ENCODE measurements around the gene BICC1. TPM values are rescaled to one million over a fixed set of nuclear protein-coding genes. Genes with fewer than 3 reads are reported as not detected.

The BICC1 gene
- total RNA-seq, 1 experiment from 2014 or later: not detected

DNA sequence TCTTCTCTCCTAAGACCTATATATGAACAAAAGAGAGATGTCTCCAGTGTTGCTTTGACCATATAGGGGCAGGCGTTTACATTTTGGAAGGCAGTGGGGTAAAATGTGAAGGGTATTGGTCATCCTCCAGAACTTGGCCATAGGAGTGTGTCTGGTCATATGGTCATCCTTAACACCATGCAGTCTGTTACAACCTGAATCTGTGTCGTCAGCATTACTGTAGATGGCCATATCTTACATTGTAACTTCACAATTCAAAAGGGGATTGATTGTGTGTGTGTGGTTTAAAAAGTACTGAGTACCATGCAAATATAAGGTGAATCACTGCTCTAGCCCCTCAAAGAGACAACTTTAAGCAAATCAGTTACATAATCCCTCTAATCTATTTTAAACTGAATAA is 311.7 kb downstream of the BICC1 start:
- no TSS peak for BruUV-seq (replicated peaks)

More for the DNA sequence above, 311.7 kb downstream of the BICC1 start:
- Histone ChIP-seq H2AFZ (ENCODE audit: low read depth, low read length, poor library complexity, severe bottlenecking) (no peak overlapping the region), H3K4me2 (ENCODE audit: low read length) (no peak overlapping the region), H3K27me3 (ENCODE audit: insufficient read depth, low read length) (no peaks in the 10 kb centered on the region), H3K36me3 (ENCODE audit: control insufficient read depth in 1 of 2, insufficient read depth in 2 of 2, low read length in 2 of 2) (no peaks in the 10 kb centered on the region), H3K9ac (ENCODE audit: low read length) (no peak overlapping the region), H3K9me2 (ENCODE audit: insufficient read depth) (no peaks in the 10 kb centered on the region), H3K4me1 (ENCODE audit: control insufficient read depth in 1 of 2, insufficient read depth in 2 of 2, low read length in 2 of 2) (no peaks in the 10 kb centered on the region; a peak in 1 of 4 replicates), H3K4me3 (replicated peaks in 1 of 2; ENCODE audit: low read depth in 1 of 2, low read length in 2 of 2) (no peak overlapping the region), H3K27ac (ENCODE audit: low read depth, low read length) (no peak overlapping the region), H3K9me3 (ENCODE audit: control insufficient read depth in 1 of 2, insufficient read depth in 1 of 2, low read depth in 1 of 2, low read length in 2 of 2) (no peaks in the 10 kb centered on the region), H4K20me1 (ENCODE audit: insufficient read depth) (no peaks in the 10 kb centered on the region), H3K79me2 (ENCODE audit: insufficient read depth, low read length) (no peaks in the 10 kb centered on the region)
- intact Hi-C loops (cut with micrococcal nuclease): no loop called here
- no peak for DNase-seq (ENCODE audit: low read depth, low spot score)
- CTCF ChIA-PET: no interaction called here
- TF ChIP-seq, protein P1, sequence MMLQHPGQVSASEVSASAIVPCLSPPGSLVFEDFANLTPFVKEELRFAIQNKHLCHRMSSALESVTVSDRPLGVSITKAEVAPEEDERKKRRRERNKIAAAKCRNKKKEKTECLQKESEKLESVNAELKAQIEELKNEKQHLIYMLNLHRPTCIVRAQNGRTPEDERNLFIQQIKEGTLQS (IDR thresholded peaks at IDR 0.05): no peak
- no peak for TF ChIP-seq TCF7L2 (IDR thresholded peaks at IDR 0.05; ENCODE audit: borderline replicate concordance, extremely low read depth, insufficient read depth, insufficient read length)
- TF ChIP-seq EGR1 (IDR thresholded peaks at IDR 0.05; ENCODE audit: low read depth): no peak
- no peak for TF ChIP-seq SP1 (IDR thresholded peaks at IDR 0.05; ENCODE audit: low read depth)
- TF ChIP-seq EZH2phosphoT487 (IDR thresholded peaks at IDR 0.05; ENCODE audit: borderline replicate concordance): no peak
- TF ChIP-seq EZH2 (IDR thresholded peaks at IDR 0.05): no peak
- TF ChIP-seq, protein P2, sequence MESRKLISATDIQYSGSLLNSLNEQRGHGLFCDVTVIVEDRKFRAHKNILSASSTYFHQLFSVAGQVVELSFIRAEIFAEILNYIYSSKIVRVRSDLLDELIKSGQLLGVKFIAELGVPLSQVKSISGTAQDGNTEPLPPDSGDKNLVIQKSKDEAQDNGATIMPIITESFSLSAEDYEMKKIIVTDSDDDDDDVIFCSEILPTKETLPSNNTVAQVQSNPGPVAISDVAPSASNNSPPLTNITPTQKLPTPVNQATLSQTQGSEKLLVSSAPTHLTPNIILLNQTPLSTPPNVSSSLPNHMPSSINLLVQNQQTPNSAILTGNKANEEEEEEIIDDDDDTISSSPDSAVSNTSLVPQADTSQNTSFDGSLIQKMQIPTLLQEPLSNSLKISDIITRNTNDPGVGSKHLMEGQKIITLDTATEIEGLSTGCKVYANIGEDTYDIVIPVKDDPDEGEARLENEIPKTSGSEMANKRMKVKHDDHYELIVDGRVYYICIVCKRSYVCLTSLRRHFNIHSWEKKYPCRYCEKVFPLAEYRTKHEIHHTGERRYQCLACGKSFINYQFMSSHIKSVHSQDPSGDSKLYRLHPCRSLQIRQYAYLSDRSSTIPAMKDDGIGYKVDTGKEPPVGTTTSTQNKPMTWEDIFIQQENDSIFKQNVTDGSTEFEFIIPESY (IDR thresholded peaks at IDR 0.05; ENCODE audit: extremely low read depth, insufficient replicate concordance, low read length): no peak
- TF ChIP-seq JUND (IDR thresholded peaks at IDR 0.05): no peak
- TF ChIP-seq POLR2A (IDR thresholded peaks at IDR 0.05; ENCODE audit: borderline replicate concordance, extremely low read depth, insufficient read depth, insufficient read length): no peak
- no peak for TF ChIP-seq SIN3A (IDR thresholded peaks at IDR 0.05; ENCODE audit: low read depth)
- no peak for TF ChIP-seq FOSL1 (IDR thresholded peaks at IDR 0.05; ENCODE audit: low read depth)
- TF ChIP-seq SRF (IDR thresholded peaks at IDR 0.05; ENCODE audit: low read depth): no peak
- TF ChIP-seq ELF1 (IDR thresholded peaks at IDR 0.05; ENCODE audit: borderline replicate concordance, low read depth): no peak
- TF ChIP-seq, protein P3, sequence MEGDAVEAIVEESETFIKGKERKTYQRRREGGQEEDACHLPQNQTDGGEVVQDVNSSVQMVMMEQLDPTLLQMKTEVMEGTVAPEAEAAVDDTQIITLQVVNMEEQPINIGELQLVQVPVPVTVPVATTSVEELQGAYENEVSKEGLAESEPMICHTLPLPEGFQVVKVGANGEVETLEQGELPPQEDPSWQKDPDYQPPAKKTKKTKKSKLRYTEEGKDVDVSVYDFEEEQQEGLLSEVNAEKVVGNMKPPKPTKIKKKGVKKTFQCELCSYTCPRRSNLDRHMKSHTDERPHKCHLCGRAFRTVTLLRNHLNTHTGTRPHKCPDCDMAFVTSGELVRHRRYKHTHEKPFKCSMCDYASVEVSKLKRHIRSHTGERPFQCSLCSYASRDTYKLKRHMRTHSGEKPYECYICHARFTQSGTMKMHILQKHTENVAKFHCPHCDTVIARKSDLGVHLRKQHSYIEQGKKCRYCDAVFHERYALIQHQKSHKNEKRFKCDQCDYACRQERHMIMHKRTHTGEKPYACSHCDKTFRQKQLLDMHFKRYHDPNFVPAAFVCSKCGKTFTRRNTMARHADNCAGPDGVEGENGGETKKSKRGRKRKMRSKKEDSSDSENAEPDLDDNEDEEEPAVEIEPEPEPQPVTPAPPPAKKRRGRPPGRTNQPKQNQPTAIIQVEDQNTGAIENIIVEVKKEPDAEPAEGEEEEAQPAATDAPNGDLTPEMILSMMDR (IDR thresholded peaks at IDR 0.05 in 2 of 3, conservative IDR thresholded peaks at IDR 0.05 in 1 of 3; ENCODE audit: borderline replicate concordance in 1 of 3, insufficient read depth in 1 of 3, low read depth in 2 of 3, low read length in 2 of 3): no peak
- TF ChIP-seq YY1 (IDR thresholded peaks at IDR 0.05; ENCODE audit: extremely low read depth, insufficient replicate concordance, low read depth, low read length): no peak
- TF ChIP-seq CEBPB (IDR thresholded peaks at IDR 0.05; ENCODE audit: low read depth): no peak
- no peak for ATAC-seq
- RAD21 ChIA-PET (ENCODE audit: low non-redundant PET in 1 of 2, low total read pairs in 2 of 2, uncharacterized antibody in 2 of 2, unreplicated experiment in 2 of 2): no interaction called here
- POLR2A ChIA-PET: no interaction called here
